ENCODE results near the gene ZAP70. TPM values are rescaled to one million over a fixed set of nuclear protein-coding genes. Genes with fewer than 3 reads are reported as not detected.

The ZAP70 gene
- total RNA-seq, 2 donors from 2014 or later, result 2.2 to 3.4 TPM

DNA sequence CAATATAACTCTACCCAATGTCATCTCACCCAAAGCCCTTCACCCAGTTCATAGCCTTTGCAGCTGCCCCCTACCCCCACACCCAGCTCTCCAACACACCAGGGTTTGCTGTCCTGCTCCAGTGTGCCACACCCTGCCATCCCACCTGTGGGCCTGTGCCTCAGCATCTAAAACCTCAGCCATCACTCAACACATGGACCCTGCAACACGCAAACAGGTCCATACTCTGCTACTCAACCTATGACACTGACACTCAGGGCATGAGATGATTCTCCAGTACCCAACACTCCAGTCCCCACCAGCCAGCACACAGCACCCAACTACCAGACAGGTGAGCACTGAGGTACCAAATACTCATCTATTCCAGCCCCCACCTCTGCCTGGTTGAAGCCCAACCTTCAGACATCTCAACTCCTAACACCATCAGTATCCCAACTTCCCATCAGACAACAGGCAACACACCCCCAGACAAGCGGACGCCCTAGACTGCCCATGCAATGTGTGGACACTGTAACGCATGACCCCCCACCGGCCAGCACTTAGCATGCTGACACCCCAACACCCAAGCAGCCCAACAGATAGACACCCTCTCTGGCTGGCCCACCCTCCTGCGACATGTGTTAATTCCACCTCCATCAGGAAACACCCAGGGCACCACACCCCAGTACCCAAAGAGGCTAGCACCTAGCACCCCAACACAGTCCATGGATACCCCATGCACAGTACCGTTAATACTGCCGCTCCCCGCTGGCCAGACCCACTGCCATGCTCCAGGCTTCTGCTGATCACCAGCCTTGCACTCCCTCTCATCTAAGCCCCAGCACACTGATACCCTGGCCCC is 25.0 kb downstream of the ZAP70 start:
- no peaks in the 10 kb centered on the region for H3K36me3 ChIP-seq
- H3K27me3 ChIP-seq, result no peaks in the 10 kb centered on the region
- H3K4me3 ChIP-seq, result no peak overlapping the region
- H3K9me3 ChIP-seq, result no peaks in the 10 kb centered on the region
- DNase-seq, result no peak
- TF ChIP-seq, protein P1, sequence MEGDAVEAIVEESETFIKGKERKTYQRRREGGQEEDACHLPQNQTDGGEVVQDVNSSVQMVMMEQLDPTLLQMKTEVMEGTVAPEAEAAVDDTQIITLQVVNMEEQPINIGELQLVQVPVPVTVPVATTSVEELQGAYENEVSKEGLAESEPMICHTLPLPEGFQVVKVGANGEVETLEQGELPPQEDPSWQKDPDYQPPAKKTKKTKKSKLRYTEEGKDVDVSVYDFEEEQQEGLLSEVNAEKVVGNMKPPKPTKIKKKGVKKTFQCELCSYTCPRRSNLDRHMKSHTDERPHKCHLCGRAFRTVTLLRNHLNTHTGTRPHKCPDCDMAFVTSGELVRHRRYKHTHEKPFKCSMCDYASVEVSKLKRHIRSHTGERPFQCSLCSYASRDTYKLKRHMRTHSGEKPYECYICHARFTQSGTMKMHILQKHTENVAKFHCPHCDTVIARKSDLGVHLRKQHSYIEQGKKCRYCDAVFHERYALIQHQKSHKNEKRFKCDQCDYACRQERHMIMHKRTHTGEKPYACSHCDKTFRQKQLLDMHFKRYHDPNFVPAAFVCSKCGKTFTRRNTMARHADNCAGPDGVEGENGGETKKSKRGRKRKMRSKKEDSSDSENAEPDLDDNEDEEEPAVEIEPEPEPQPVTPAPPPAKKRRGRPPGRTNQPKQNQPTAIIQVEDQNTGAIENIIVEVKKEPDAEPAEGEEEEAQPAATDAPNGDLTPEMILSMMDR (IDR thresholded peaks at IDR 0.05), result no peak
- no peak overlapping the region for H3K27ac ChIP-seq
- no peaks in the 10 kb centered on the region for H3K4me1 ChIP-seq
- intact Hi-C loops (cut with DNase I), result no loop called here
- no peak overlapping the region for H3K9ac ChIP-seq (ENCODE audit: low read depth in 2 of 2, low read length in 2 of 2)

DNA sequence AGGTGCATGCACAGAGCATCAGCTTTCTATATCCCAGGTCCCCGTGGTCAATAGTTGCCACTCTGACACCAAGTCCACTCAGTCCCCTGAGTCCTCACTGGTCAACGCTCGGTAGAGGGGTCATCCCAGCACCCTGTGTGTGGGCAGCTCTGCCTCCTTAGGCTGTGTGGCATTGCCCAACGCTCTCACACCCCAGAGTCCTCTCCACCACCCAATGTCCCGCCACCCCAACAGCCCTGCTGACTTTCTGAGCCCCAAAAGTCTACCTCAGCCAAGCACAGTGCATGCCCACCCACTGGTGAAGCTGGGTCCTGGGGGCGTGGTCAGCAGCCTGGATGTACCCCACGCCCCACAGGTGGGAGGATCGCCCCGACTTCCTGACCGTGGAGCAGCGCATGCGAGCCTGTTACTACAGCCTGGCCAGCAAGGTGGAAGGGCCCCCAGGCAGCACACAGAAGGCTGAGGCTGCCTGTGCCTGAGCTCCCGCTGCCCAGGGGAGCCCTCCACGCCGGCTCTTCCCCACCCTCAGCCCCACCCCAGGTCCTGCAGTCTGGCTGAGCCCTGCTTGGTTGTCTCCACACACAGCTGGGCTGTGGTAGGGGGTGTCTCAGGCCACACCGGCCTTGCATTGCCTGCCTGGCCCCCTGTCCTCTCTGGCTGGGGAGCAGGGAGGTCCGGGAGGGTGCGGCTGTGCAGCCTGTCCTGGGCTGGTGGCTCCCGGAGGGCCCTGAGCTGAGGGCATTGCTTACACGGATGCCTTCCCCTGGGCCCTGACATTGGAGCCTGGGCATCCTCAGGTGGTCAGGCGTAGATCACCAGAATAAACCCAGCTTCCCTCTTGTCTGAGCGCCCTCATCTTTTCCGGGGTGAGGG is 25.9 kb downstream of the ZAP70 start:
- Histone ChIP-seq H3K27ac (no peak overlapping the region), H3K9me3 (no peaks in the 10 kb centered on the region), H3K27me3 (no peaks in the 10 kb centered on the region), H3K4me3 (no peak overlapping the region), H3K4me1 (no peaks in the 10 kb centered on the region), H3K9ac (ENCODE audit: low read depth in 2 of 2, low read length in 2 of 2) (no peak overlapping the region), H3K36me3 (peaks cover 3% of the 10 kb centered on the region)
- TF ChIP-seq, protein P1 (IDR thresholded peaks at IDR 0.05), result no peak
- intact Hi-C loops (cut with DNase I), result no loop called here
- DNase-seq, result no peak

DNA sequence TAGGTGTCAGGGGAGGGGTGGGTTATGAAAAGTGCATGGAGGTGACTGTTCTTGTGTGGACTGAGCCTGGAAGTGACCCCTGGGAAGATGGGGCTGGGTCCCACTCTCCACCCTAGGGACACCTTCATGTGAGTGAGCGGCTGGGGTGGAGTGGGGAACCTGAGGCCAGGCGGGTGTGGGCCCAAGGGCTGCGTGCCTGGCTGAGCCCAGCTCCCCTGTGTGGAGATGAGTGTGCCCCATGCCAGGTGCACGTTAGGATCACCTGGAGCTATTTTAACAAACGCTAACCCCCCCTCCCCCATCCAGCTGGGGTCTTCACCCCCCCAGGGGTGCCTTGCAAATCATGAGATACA is 26.5 kb downstream of the ZAP70 start:
- Histone ChIP-seq H3K36me3 (peaks cover 3% of the 10 kb centered on the region), H3K4me1 (no peaks in the 10 kb centered on the region), H3K9me3 (no peaks in the 10 kb centered on the region), H3K27me3 (no peaks in the 10 kb centered on the region), H3K9ac (ENCODE audit: low read depth in 2 of 2, low read length in 2 of 2) (no peak overlapping the region), H3K4me3 (no peak overlapping the region), H3K27ac (no peak overlapping the region)
- TF ChIP-seq, protein P1 (IDR thresholded peaks at IDR 0.05), result no peak
- no peak for DNase-seq
- intact Hi-C loops (cut with DNase I), result no loop called here

DNA sequence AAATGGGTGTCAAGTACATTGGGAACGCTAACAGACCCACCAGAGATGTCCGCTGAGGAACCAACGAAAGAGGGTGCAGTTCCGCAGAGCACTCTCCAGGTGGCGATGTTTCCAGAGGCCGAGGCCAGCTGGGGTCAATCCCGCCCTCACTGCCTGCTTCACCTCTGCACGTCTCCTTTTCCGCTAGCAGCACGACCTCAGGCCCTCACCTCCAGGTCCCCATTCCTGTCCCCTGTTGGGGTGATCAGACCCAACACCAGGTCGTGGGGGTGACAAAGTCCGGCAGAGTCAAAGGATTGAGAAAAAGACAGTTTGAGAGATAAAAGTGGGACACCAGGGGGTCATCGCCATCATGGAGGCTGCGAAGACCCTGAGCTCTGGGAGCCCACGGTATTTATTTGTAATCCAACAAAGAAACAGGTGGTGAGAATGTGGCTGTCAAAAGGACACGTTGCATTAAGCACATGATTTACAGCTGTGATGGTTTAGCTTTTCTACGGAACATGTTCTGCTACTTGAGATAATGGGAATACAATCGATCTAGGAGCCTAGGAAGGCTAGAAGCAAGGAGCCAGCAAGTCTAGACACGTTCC is 27.3 kb downstream of the ZAP70 start:
- Histone ChIP-seq H3K27me3 (no peaks in the 10 kb centered on the region), H3K9me3 (no peaks in the 10 kb centered on the region), H3K4me1 (no peaks in the 10 kb centered on the region), H3K4me3 (no peak overlapping the region), H3K36me3 (peaks cover 3% of the 10 kb centered on the region), H3K9ac (ENCODE audit: low read depth in 2 of 2, low read length in 2 of 2) (no peak overlapping the region), H3K27ac (no peak overlapping the region)
- intact Hi-C loops (cut with DNase I), result no loop called here
- peak; percentile 42 for DNase-seq
- TF ChIP-seq, protein P1 (IDR thresholded peaks at IDR 0.05), result peak; percentile 74

DNA sequence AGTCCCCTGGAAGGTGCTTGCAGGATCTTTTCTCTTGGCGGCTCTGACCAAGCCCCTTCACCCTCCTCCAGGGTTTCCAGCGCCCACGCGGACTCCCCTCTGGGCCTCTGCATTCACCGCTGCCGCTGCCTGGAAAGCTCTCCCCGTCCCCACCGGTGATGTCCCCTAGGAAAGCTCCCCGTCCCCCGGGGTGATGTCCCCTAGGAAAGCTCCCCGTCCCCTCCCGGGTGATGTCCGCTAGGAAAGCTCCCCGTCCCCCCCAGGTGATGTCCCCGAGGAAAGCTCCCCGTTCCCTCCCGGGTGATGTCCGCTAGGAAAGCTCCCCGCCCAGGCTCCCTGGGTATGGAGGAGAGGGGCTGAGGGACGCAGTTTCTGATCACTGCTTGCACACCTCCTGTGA is 27.9 kb downstream of the ZAP70 start:
- no peak for DNase-seq
- peaks cover 3% of the 10 kb centered on the region for H3K36me3 ChIP-seq
- TF ChIP-seq, protein P1 (IDR thresholded peaks at IDR 0.05), result no peak
- no peak overlapping the region for H3K4me3 ChIP-seq
- H3K9me3 ChIP-seq, result no peaks in the 10 kb centered on the region
- intact Hi-C loops (cut with DNase I), result no loop called here
- no peaks in the 10 kb centered on the region for H3K4me1 ChIP-seq
- H3K9ac ChIP-seq (ENCODE audit: low read depth in 2 of 2, low read length in 2 of 2), result no peak overlapping the region
- no peaks in the 10 kb centered on the region for H3K27me3 ChIP-seq
- H3K27ac ChIP-seq, result no peak overlapping the region

Data from colonic mucosa (tissue), 4 donors.